ENCODE measurements around the gene PAX8. TPM values are rescaled to one million over a fixed set of nuclear protein-coding genes. Genes with fewer than 3 reads are reported as not detected.
"Not testable (repeated sequence)": the region's sequence is repeated elsewhere in the genome, so short reads cannot be mapped to it uniquely, and the experiment has no call there.

Gene PAX8
- total and polyA plus RNA-seq, 2 donors from 2014 or later = 199 to 607 TPM

- H3K36me3 ChIP-seq (ENCODE audit: control insufficient read depth in 2 of 3, insufficient read depth in 3 of 3, low read length in 3 of 3) = peaks cover 12 to 68% (median 14%) of the 10 kb centered on the region in 3 donors
- H3K4me3 ChIP-seq (ENCODE audit: low read length in 3 of 3) = no peak overlapping the region
- DNase-seq (peak in 1 of 5 donors; percentile 83), FAIRE-seq (no peak)
- no peaks in the 10 kb centered on the region for H3K27me3 ChIP-seq (ENCODE audit: control insufficient read depth, insufficient read depth, low read length)
- intact Hi-C loops (cut with DNase I) = no loop called here
- H3K9me3 ChIP-seq (ENCODE audit: control insufficient read depth in 2 of 3, insufficient read depth in 1 of 3, low read length in 3 of 3) = no peaks in the 10 kb centered on the region
- no peak overlapping the region for H3K9ac ChIP-seq (ENCODE audit: low read length in 3 of 3)
- no peak for TF ChIP-seq CTCF (IDR thresholded peaks at IDR 0.05; ENCODE audit: borderline replicate concordance, extremely low read depth, insufficient read depth)
- peaks cover 0 to 30% (median 25%) of the 10 kb centered on the region in 3 donors for H3K4me1 ChIP-seq (ENCODE audit: control insufficient read depth in 2 of 3, insufficient read depth in 2 of 3, low read depth in 1 of 3, low read length in 3 of 3)
- H3K27ac ChIP-seq (ENCODE audit: low read depth in 2 of 2, low read length in 2 of 2) = peak overlapping the region in 1 of 2 donors; percentile 24
These were observed 42.2 kb downstream of the PAX8 start for GRCh38 chr2:113236367-113237159.

GRCh38 chr2:113235347-113236226, 43.1 kb downstream of the PAX8 start:
- peak overlapping the region in 1 of 3 donors; percentile 12 for H3K9ac ChIP-seq (ENCODE audit: low read length in 3 of 3)
- FAIRE-seq; H3K27me3 ChIP-seq (ENCODE audit: control insufficient read depth, insufficient read depth, low read length); H3K9me3 ChIP-seq (ENCODE audit: control insufficient read depth in 2 of 3, insufficient read depth in 1 of 3, low read length in 3 of 3); intact Hi-C loops (cut with DNase I); H3K27ac ChIP-seq (ENCODE audit: low read depth in 2 of 2, low read length in 2 of 2): not testable (repeated sequence)
- peaks cover 0 to 22% (median 20%) of the 10 kb centered on the region in 3 donors for H3K4me1 ChIP-seq (ENCODE audit: control insufficient read depth in 2 of 3, insufficient read depth in 2 of 3, low read depth in 1 of 3, low read length in 3 of 3)
- peak in 3 of 5 donors; percentile 71 to 83 (median 77) for DNase-seq
- peak overlapping the region in 2 of 3 donors; percentile 16 to 32 for H3K4me3 ChIP-seq (ENCODE audit: low read length in 3 of 3)
- peaks cover 10 to 60% (median 14%) of the 10 kb centered on the region in 3 donors for H3K36me3 ChIP-seq (ENCODE audit: control insufficient read depth in 2 of 3, insufficient read depth in 3 of 3, low read length in 3 of 3)

GRCh38 chr2:113234721-113235346, 43.9 kb downstream of the PAX8 start:
- peaks cover 10 to 53% (median 17%) of the 10 kb centered on the region in 3 donors for H3K36me3 ChIP-seq (ENCODE audit: control insufficient read depth in 2 of 3, insufficient read depth in 3 of 3, low read length in 3 of 3)
- FAIRE-seq (no peak), DNase-seq (no peak)
- H3K9ac ChIP-seq (ENCODE audit: low read length in 3 of 3) = no peak overlapping the region
- no peaks in the 10 kb centered on the region for H3K9me3 ChIP-seq (ENCODE audit: control insufficient read depth in 2 of 3, insufficient read depth in 1 of 3, low read length in 3 of 3)
- TF ChIP-seq CTCF (IDR thresholded peaks at IDR 0.05; ENCODE audit: borderline replicate concordance, extremely low read depth, insufficient read depth) = no peak
- H3K27me3 ChIP-seq (ENCODE audit: control insufficient read depth, insufficient read depth, low read length) = no peaks in the 10 kb centered on the region
- intact Hi-C loops (cut with DNase I) = no loop called here
- no peak overlapping the region for H3K27ac ChIP-seq (ENCODE audit: low read depth in 2 of 2, low read length in 2 of 2)
- peak overlapping the region in 1 of 3 donors; percentile 32 for H3K4me3 ChIP-seq (ENCODE audit: low read length in 3 of 3)
- peaks cover 0 to 22% (median 12%) of the 10 kb centered on the region in 3 donors for H3K4me1 ChIP-seq (ENCODE audit: control insufficient read depth in 2 of 3, insufficient read depth in 2 of 3, low read depth in 1 of 3, low read length in 3 of 3)

Data from kidney (tissue), 14 donors.